GM19463 (cell line): ENCODE results near the gene MYL5.
A peak's percentile ranks its signal among the peaks of the same experiment; 100 is the strongest.
"Not testable (repeated sequence)": the region's sequence is repeated elsewhere in the genome, so short reads cannot be mapped to it uniquely, and the experiment has no call there.

Experiments
- ATAC-seq: cut with Tn5 transposase; IDR thresholded peaks from one replicate; pipeline ENCODE4 v1.9.1; 2021; ENCODE audit warnings: mild to moderate bottlenecking, moderate library complexity; ENCODE audit not compliant: unreplicated experiment

MYL5 gene

GRCh38 chr4:656436-657337 is 17.7 kb upstream of the MYL5 start:
- ATAC-seq, result no peak

- no peak for ATAC-seq
Observed at GRCh38 chr4:657338-657833, 17.0 kb upstream of the MYL5 start.

GRCh38 chr4:657834-658667 is 16.3 kb upstream of the MYL5 start:
- no peak for ATAC-seq

GRCh38 chr4:658681-659667 is 15.4 kb upstream of the MYL5 start:
- ATAC-seq, result no peak

- ATAC-seq, result no peak
Observed at GRCh38 chr4:659851-660250, 14.5 kb upstream of the MYL5 start.

GRCh38 chr4:660401-660800 is 13.9 kb upstream of the MYL5 start:
- no peak for ATAC-seq

- no peak for ATAC-seq
Observed at GRCh38 chr4:661231-661630, 13.1 kb upstream of the MYL5 start.

GRCh38 chr4:661881-662761 is 12.2 kb upstream of the MYL5 start:
- ATAC-seq, result no peak

- peak; percentile 8 for ATAC-seq
Observed at GRCh38 chr4:663046-663437, 11.3 kb upstream of the MYL5 start.

- ATAC-seq, result peak; percentile 76
Observed at GRCh38 chr4:663438-664428, 10.6 kb upstream of the MYL5 start.

GRCh38 chr4:664713-665231 is 9.6 kb upstream of the MYL5 start:
- no peak for ATAC-seq

- ATAC-seq, result no peak
Observed at GRCh38 chr4:665381-665750, 9.0 kb upstream of the MYL5 start.

GRCh38 chr4:665751-666435 is 8.4 kb upstream of the MYL5 start:
- no peak for ATAC-seq

- no peak for ATAC-seq
Observed at GRCh38 chr4:666436-666810, 7.9 kb upstream of the MYL5 start.

GRCh38 chr4:666822-667544 is 7.4 kb upstream of the MYL5 start:
- ATAC-seq, result no peak

GRCh38 chr4:667545-667925 is 6.8 kb upstream of the MYL5 start:
- ATAC-seq, result no peak

GRCh38 chr4:668219-668618 is 6.1 kb upstream of the MYL5 start:
- not testable (repeated sequence) for ATAC-seq
